ENCODE data around the gene ARL15. TPM values are rescaled to one million over a fixed set of nuclear protein-coding genes. Genes with fewer than 3 reads are reported as not detected.

ARL15 gene
- total RNA-seq, 4 donors from 2014 or later = 13.0 to 52.7 (median 17.1) TPM

- Histone ChIP-seq H3K27me3 (no peaks in the 10 kb centered on the region), H3K27ac (no peak overlapping the region), H3K4me1 (peaks cover 0 to 3% (median 0%) of the 10 kb centered on the region in 4 donors), H3K36me3 (peaks cover 0 to 3% (median 0%) of the 10 kb centered on the region in 3 donors), H3K4me3 (no peak overlapping the region), H3K9me3 (no peaks in the 10 kb centered on the region)
- DNase-seq (ENCODE audit: low spot score in 2 of 2) = no peak
- TF ChIP-seq POLR2A (IDR thresholded peaks at IDR 0.05) (no peak), CTCF (IDR thresholded peaks at IDR 0.05) (no peak), EP300 (IDR thresholded peaks at IDR 0.05) (no peak)
- 80 to 91% methylated on average over 3 of the region's 3 CpGs for WGBS, 2 donors
Observed at GRCh38 chr5:54108136-54108535, 202.2 kb downstream of the ARL15 start.

- 10 to 29% methylated on average over 1 of the region's 1 CpG for WGBS, 2 donors
- Histone ChIP-seq H3K36me3 (peaks cover 0 to 3% (median 0%) of the 10 kb centered on the region in 3 donors), H3K27ac (no peak overlapping the region), H3K4me1 (no peaks in the 10 kb centered on the region), H3K27me3 (no peaks in the 10 kb centered on the region), H3K4me3 (no peak overlapping the region), H3K9me3 (no peaks in the 10 kb centered on the region)
- no peak for DNase-seq (ENCODE audit: low spot score in 2 of 2)
- TF ChIP-seq CTCF (IDR thresholded peaks at IDR 0.05) = no peak
- TF ChIP-seq POLR2A (IDR thresholded peaks at IDR 0.05) = no peak
- no peak for TF ChIP-seq EP300 (IDR thresholded peaks at IDR 0.05)
Observed at GRCh38 chr5:54103871-54104270, 206.5 kb downstream of the ARL15 start.

GRCh38 chr5:54098267-54098666 is 212.1 kb downstream of the ARL15 start:
- 89 to 90% methylated on average over 9 of the region's 9 CpGs for WGBS, 2 donors
- H3K4me3 ChIP-seq = no peak overlapping the region
- H3K36me3 ChIP-seq = no peaks in the 10 kb centered on the region
- TF ChIP-seq EP300 (IDR thresholded peaks at IDR 0.05) (no peak), CTCF (IDR thresholded peaks at IDR 0.05) (no peak), POLR2A (IDR thresholded peaks at IDR 0.05) (no peak)
- no peak overlapping the region for H3K27ac ChIP-seq
- peaks cover 0 to 9% (median 0%) of the 10 kb centered on the region in 4 donors for H3K4me1 ChIP-seq
- no peak for DNase-seq (ENCODE audit: low spot score in 2 of 2)
- no peaks in the 10 kb centered on the region for H3K27me3 ChIP-seq
- H3K9me3 ChIP-seq = no peaks in the 10 kb centered on the region

- DNase-seq (ENCODE audit: low spot score in 2 of 2) = no peak
- H3K27me3 ChIP-seq = no peaks in the 10 kb centered on the region
- TF ChIP-seq CTCF (IDR thresholded peaks at IDR 0.05) = no peak
- peaks cover 0 to 9% (median 0%) of the 10 kb centered on the region in 4 donors for H3K4me1 ChIP-seq
- no peak overlapping the region for H3K4me3 ChIP-seq
- H3K27ac ChIP-seq = no peak overlapping the region
- no peaks in the 10 kb centered on the region for H3K36me3 ChIP-seq
- no peaks in the 10 kb centered on the region for H3K9me3 ChIP-seq
Observed at GRCh38 chr5:54095969-54096368, 214.4 kb downstream of the ARL15 start.

GRCh38 chr5:54094706-54095105 is 215.7 kb downstream of the ARL15 start:
- Histone ChIP-seq H3K4me1 (peaks cover 0 to 9% (median 0%) of the 10 kb centered on the region in 4 donors), H3K27ac (no peak overlapping the region), H3K27me3 (no peaks in the 10 kb centered on the region), H3K4me3 (no peak overlapping the region), H3K36me3 (no peaks in the 10 kb centered on the region), H3K9me3 (no peaks in the 10 kb centered on the region)
- 77 to 90% methylated on average over 2 of the region's 2 CpGs for WGBS, 2 donors
- DNase-seq (ENCODE audit: low spot score in 2 of 2) = no peak
- TF ChIP-seq EP300 (IDR thresholded peaks at IDR 0.05) (no peak), CTCF (IDR thresholded peaks at IDR 0.05) (no peak), POLR2A (IDR thresholded peaks at IDR 0.05) (no peak)
